K562 (cell line): ENCODE data around the gene ZBTB16. TPM values are rescaled to one million over a fixed set of nuclear protein-coding genes. Genes with fewer than 3 reads are reported as not detected.

Source experiments
- ATAC-seq: fragments of 200-7000 bp; cut with Tn5 transposase; 3 replicates; pipeline ENCODE4 v1.9.1; 2020; ENCODE audit warnings: moderate library complexity
- BruUV-seq: library from RNA; stranded (reverse); fragments of 400-500 nt; replicated peaks from 2 replicates; lab custom pipeline; 2021; lab: Mats Ljungman, UMichigan
- CTCF ChIA-PET: fragments of 300-600 bp; formaldehyde crosslinking; extraction: SDS; loops from one replicate; lab custom pipeline; 2021; ENCODE audit warnings: low intra/inter-chr PET ratio; lab: Yijun Ruan, JAX
- POLR2A ChIA-PET: fragments of 300-600, 350-650 bp; sonication (Branson Sonifier 250); formaldehyde crosslinking; extraction: SDS; loops from one replicate; lab custom pipeline; 2021; ENCODE audit warnings: antibody characterized with exemption, inconsistent platforms; lab: Yijun Ruan, JAX
- DNase-seq, 4 experiments: peaks; one replicate each; pipeline versions ENCODE4 v3.0.0 to v3.0.0-alpha.2; 2011 to 2018; ENCODE audit warnings: low spot score in 3 of 4, mixed read lengths in 3 of 4; ENCODE audit errors: extremely low read depth in 1 of 4
- FAIRE-seq: peaks from 2 replicates; lab custom pipeline; 2011; peaks lifted over from hg19 to GRCh38; lab: Jason Lieb, UNC
- H2AFZ ChIP-seq: 2 replicates; pipeline ENCODE4 v1.6.0; 2011; ENCODE audit warnings: low read depth, low read length, control low read depth, inconsistent platforms
- H3K27ac ChIP-seq: fragments of 200-600 bp; 3 replicates; pipeline ENCODE4 v1.8.0; 2011; ENCODE audit warnings: low read depth, mild to moderate bottlenecking, control low read depth, inconsistent platforms, low read length, moderate library complexity, mixed read lengths; ENCODE audit errors: extremely low read depth
- H3K27me3 ChIP-seq, 2 experiments: fragments of 300-600 bp in 1 of 2; 2 replicates in 1 of 2; 3 replicates in 1 of 2; pipeline versions ENCODE4 v1.6.0 to v1.8.0; 2011; ENCODE audit warnings: inconsistent platforms in 2 of 2, low read length in 2 of 2, mild to moderate bottlenecking in 1 of 2, mixed read lengths in 1 of 2, moderate library complexity in 1 of 2; ENCODE audit not compliant: control insufficient read depth in 2 of 2, insufficient read depth in 2 of 2
- H3K36me3 ChIP-seq: fragments of 300-600 bp; 3 replicates; pipeline ENCODE4 v1.8.0; 2011; ENCODE audit warnings: mild to moderate bottlenecking, low read length, inconsistent platforms; ENCODE audit not compliant: control insufficient read depth, insufficient read depth
- H3K4me1 ChIP-seq, 2 experiments: fragments of 200-600 bp in 1 of 2; replicated peaks in 1 of 2; 2 replicates in 1 of 2; 3 replicates in 1 of 2; pipeline versions ENCODE4 v1.5.1 to v1.8.0; 2011; ENCODE audit warnings: inconsistent platforms in 2 of 2, low read length in 2 of 2, mild to moderate bottlenecking in 1 of 2, mixed read lengths in 1 of 2, moderate library complexity in 1 of 2; ENCODE audit not compliant: control insufficient read depth in 2 of 2, insufficient read depth in 2 of 2
- H3K4me2 ChIP-seq: 2 replicates; pipeline ENCODE4 v1.6.1; 2011; ENCODE audit warnings: low read length, control low read depth, inconsistent platforms, mixed read lengths; ENCODE audit not compliant: insufficient read depth
- H3K4me3 ChIP-seq: fragments of 200-600 bp; sonication (generic), shearing (Covaris generic); 2 replicates; pipeline ENCODE4 v1.5.1; 2016; ENCODE audit warnings: control low read depth, inconsistent platforms
- H3K79me2 ChIP-seq: fragments of 200-600 bp; 3 replicates; pipeline ENCODE4 v1.8.0; 2011; ENCODE audit warnings: low read length, inconsistent platforms; ENCODE audit not compliant: control insufficient read depth, insufficient read depth
- H3K9ac ChIP-seq, 2 experiments: 2 replicates each; pipeline versions ENCODE4 v1.6.0 to v1.6.1; 2011; ENCODE audit warnings: low read depth in 2 of 2, low read length in 2 of 2, control low read depth in 1 of 2, inconsistent platforms in 1 of 2, mild to moderate bottlenecking in 1 of 2, mixed read lengths in 1 of 2; ENCODE audit not compliant: insufficient read depth in 1 of 2
- H3K9me1 ChIP-seq: one replicate; pipeline ENCODE4 v1.6.0; 2011; ENCODE audit warnings: inconsistent platforms, mild to moderate bottlenecking, low read length, moderate library complexity; ENCODE audit not compliant: control insufficient read depth, insufficient read depth
- H3K9me3 ChIP-seq: replicated peaks from 2 replicates; pipeline ENCODE4 v1.5.1; 2011; ENCODE audit warnings: low read depth, low read length, inconsistent platforms; ENCODE audit not compliant: control insufficient read depth, insufficient read depth
- H4K20me1 ChIP-seq: replicated peaks from 2 replicates; pipeline ENCODE4 v1.6.1; 2011; ENCODE audit warnings: low read length, inconsistent platforms, mixed read lengths; ENCODE audit not compliant: control insufficient read depth, insufficient read depth
- GABPA ChIP-seq: fragments of 200-800 bp; sonication (Bioruptor generic); conservative IDR thresholded peaks from 2 replicates; pipeline ENCODE4 v1.6.1; 2016; ENCODE audit warnings: low read depth, missing genetic modification characterization, missing compliant biosample characterization
- OTX1 ChIP-seq: fragments of 450-650 bp; formaldehyde crosslinking; IDR thresholded peaks from 2 replicates; pipeline ENCODE4 v1.4.0; 2022; ENCODE audit warnings: mild to moderate bottlenecking
- REST ChIP-seq, 2 experiments: fragments of 450-650 bp; formaldehyde crosslinking in 1 of 2; IDR thresholded peaks; 2 replicates each; pipeline versions ENCODE4 v1.4.0 to v1.6.1; 2014 to 2020; ENCODE audit warnings: mild to moderate bottlenecking in 2 of 2, borderline replicate concordance in 1 of 2, low read depth in 1 of 2
- SIN3A ChIP-seq, 2 experiments: fragments of 150-350 bp in 1 of 2; IDR thresholded peaks; 2 replicates each; pipeline ENCODE4 v1.6.1; 2011 to 2016; ENCODE audit warnings: borderline replicate concordance in 2 of 2, low read depth in 2 of 2, low read length in 2 of 2, mild to moderate bottlenecking in 2 of 2, moderate library complexity in 2 of 2; ENCODE audit not compliant: control insufficient read depth in 1 of 2
- ZBTB9 ChIP-seq: fragments of 450-650 bp; formaldehyde crosslinking; IDR thresholded peaks from 2 replicates; pipeline ENCODE4 v1.4.0; 2020; ENCODE audit warnings: mild to moderate bottlenecking, moderate library complexity
- WGBS: fragments of 100-300 bp; shearing (Covaris generic); methylation state at CpG from one replicate; pipeline ENCODE4 v1.1.6; 2016; ENCODE audit warnings: low coverage, mixed read lengths; ENCODE audit not compliant: insufficient coverage; ENCODE audit errors: missing lambda C conversion rate; 5-methylcytosine and 5-hydroxymethylcytosine counted together
- in situ Hi-C: fragments of 300-500 bp; cut with MboI; formaldehyde crosslinking; loops from 4 replicates; pipeline ENCODE4 v1.15.0; 2018; ENCODE audit warnings: inconsistent platforms, mixed read lengths
- intact Hi-C: fragments of 100-400 bp; cut with micrococcal nuclease; formaldehyde crosslinking; loops from 2 replicates; pipeline ENCODE4 v1.14.2; 2022
- polyA plus RNA-seq, 8 experiments: library from polyadenylated mRNA; depleted of rRNA in 4 of 8; stranded (reverse) in 5 of 8; unstranded in 3 of 8; fragments of >200 nt; fragmentation: Nextera tagmentation in 2 of 8; fragmentation: Illumina TruSeq in 1 of 8; extraction: Ambion mirVana in 2 of 8; extraction: Trizol in 1 of 8; gene quantifications; 2 replicates each; pipeline versions ENCODE4 v1.2.1 to v1.2.3, GENCODE V29; 2011 to 2014; ENCODE audit warnings: inconsistent platforms in 1 of 8, missing spikeins in 1 of 8
- total RNA-seq, 7 experiments: library from RNA; depleted of rRNA in 6 of 7; stranded (reverse); fragments of >200 nt in 6 of 7; fragmentation: Illumina TruSeq in 2 of 7; extraction: Trizol in 2 of 7; gene quantifications; 2 replicates each; pipeline versions ENCODE4 v1.2.1 to v1.2.3, GENCODE V29; 2011 to 2021; ENCODE audit warnings: low replicate concordance in 1 of 7

Gene ZBTB16
- total and polyA plus RNA-seq, 9 of the 15 experiments (the other 6 are each of a cell fraction or from before 2014, with no cell fraction given), result 0.06 to 0.40 (median 0.24) TPM; not detected in 4

- H3K4me2 ChIP-seq, result no peak overlapping the region
- no peak overlapping the region for H2AFZ ChIP-seq
- POLR2A ChIA-PET, result no interaction called here
- H3K36me3 ChIP-seq, result no peaks in the 10 kb centered on the region
- in situ Hi-C loops, result no loop called here
- no peak overlapping the region for H3K27ac ChIP-seq
- H3K79me2 ChIP-seq, result no peaks in the 10 kb centered on the region
- CTCF ChIA-PET, result no interaction called here
- H3K4me3 ChIP-seq, result no peak overlapping the region
- peaks cover 43 to 64% of the 10 kb centered on the region in 2 experiments for H3K27me3 ChIP-seq
- ATAC-seq (no peak), FAIRE-seq (no peak), DNase-seq (no peak)
- no peaks in the 10 kb centered on the region for H4K20me1 ChIP-seq
- no peaks in the 10 kb centered on the region for H3K9me1 ChIP-seq
- intact Hi-C loops, result no loop called here
- WGBS, result 3% methylated on average over 13 of the region's 13 CpGs
- no peaks in the 10 kb centered on the region for H3K9me3 ChIP-seq
- no TSS peak for BruUV-seq
- H3K9ac ChIP-seq, result no peak overlapping the region
- H3K4me1 ChIP-seq, result peaks cover 0 to 2% of the 10 kb centered on the region in 2 experiments; a peak in 2 of 5 replicates
- TF ChIP-seq ZBTB9 (CRISPR knock-in tag) (no peak), REST (IDR thresholded peaks at IDR 0.05; ENCODE audit: borderline replicate concordance) (no peak), REST (CRISPR knock-in tag; IDR thresholded peaks at IDR 0.05; ENCODE audit: low read depth) (no peak), GABPA (no peak), OTX1 (CRISPR knock-in tag) (no peak), SIN3A (IDR thresholded peaks at IDR 0.05; ENCODE audit: borderline replicate concordance in 2 of 2, control insufficient read depth in 1 of 2, low read depth in 2 of 2, low read length in 2 of 2) (no peak)
Measured at GRCh38 chr11:114140826-114141225, 81.3 kb downstream of the ZBTB16 start.
